Trophoblast cell (in vitro differentiated cells and primary cell): ENCODE measurements around the gene HMGN2.

Source experiments
- DNase-seq, 2 donors: peaks; one replicate each; pipeline ENCODE4 v3.0.0-alpha.2; 2016
- H2AFZ ChIP-seq: 2 replicates; pipeline ENCODE4 v1.6.1; 2013; ENCODE audit warnings: low read length, moderate library complexity, mild to moderate bottlenecking; ENCODE audit not compliant: insufficient read depth, poor library complexity
- H2AK5ac ChIP-seq: 2 replicates; pipeline ENCODE4 v1.6.1; 2013; ENCODE audit warnings: mild to moderate bottlenecking, low read length
- H2BK120ac ChIP-seq: 2 replicates; pipeline ENCODE4 v1.6.1; 2013; ENCODE audit warnings: low read length, mild to moderate bottlenecking, moderate library complexity; ENCODE audit not compliant: insufficient read depth, poor library complexity
- H2BK12ac ChIP-seq: 2 replicates; pipeline ENCODE4 v1.6.1; 2013; ENCODE audit warnings: mild to moderate bottlenecking, low read length, moderate library complexity
- H2BK5ac ChIP-seq: 2 replicates; pipeline ENCODE4 v1.6.1; 2013; ENCODE audit warnings: low read length, low read depth, moderate library complexity, mild to moderate bottlenecking; ENCODE audit not compliant: poor library complexity
- H3K14ac ChIP-seq: 2 replicates; pipeline ENCODE4 v1.6.1; 2013; ENCODE audit warnings: mild to moderate bottlenecking, low read length
- H3K18ac ChIP-seq: 2 replicates; pipeline ENCODE4 v1.6.1; 2013; ENCODE audit warnings: mild to moderate bottlenecking, low read length
- H3K23ac ChIP-seq: 2 replicates; pipeline ENCODE4 v1.6.1; 2013; ENCODE audit warnings: low read length
- H3K27ac ChIP-seq: 2 replicates; pipeline ENCODE4 v1.5.1; 2013; ENCODE audit warnings: low read depth, mild to moderate bottlenecking, inconsistent platforms, low read length, moderate library complexity
- H3K27me3 ChIP-seq: 2 replicates; pipeline ENCODE4 v1.6.1; 2013; ENCODE audit warnings: inconsistent platforms, mild to moderate bottlenecking, low read length, moderate library complexity; ENCODE audit not compliant: insufficient read depth
- H3K36me3 ChIP-seq, 2 experiments: 1 replicate in 1 of 2; 2 replicates in 1 of 2; pipeline ENCODE4 v1.6.1; 2013; ENCODE audit warnings: low read length in 2 of 2, mild to moderate bottlenecking in 2 of 2, moderate library complexity in 1 of 2; ENCODE audit not compliant: insufficient read depth in 2 of 2, control insufficient read depth in 1 of 2
- H3K4ac ChIP-seq: 2 replicates; pipeline ENCODE4 v1.6.1; 2013; ENCODE audit warnings: low read depth, mild to moderate bottlenecking, low read length, moderate library complexity
- H3K4me1 ChIP-seq, 2 experiments: 1 replicate in 1 of 2; 2 replicates in 1 of 2; pipeline ENCODE4 v1.6.1; 2013; ENCODE audit warnings: low read length in 2 of 2, mild to moderate bottlenecking in 2 of 2, moderate library complexity in 1 of 2; ENCODE audit not compliant: insufficient read depth in 2 of 2, control insufficient read depth in 1 of 2
- H3K4me2 ChIP-seq: 2 replicates; pipeline ENCODE4 v1.6.1; 2013; ENCODE audit warnings: inconsistent platforms, mild to moderate bottlenecking, low read length, moderate library complexity
- H3K4me3 ChIP-seq: 2 replicates; pipeline ENCODE4 v1.5.1; 2013; ENCODE audit warnings: mild to moderate bottlenecking, low read depth, low read length, inconsistent platforms
- H3K79me1 ChIP-seq: one replicate; pipeline ENCODE4 v1.6.1; 2013; ENCODE audit warnings: low read length
- H3K79me2 ChIP-seq: 2 replicates; pipeline ENCODE4 v1.6.1; 2013; ENCODE audit warnings: low read length, mild to moderate bottlenecking; ENCODE audit not compliant: control insufficient read depth, insufficient read depth, poor library complexity
- H3K9ac ChIP-seq: 2 replicates; pipeline ENCODE4 v1.6.1; 2013; ENCODE audit warnings: mild to moderate bottlenecking, low read length
- H3K9me3 ChIP-seq: 2 replicates; pipeline ENCODE4 v1.6.1; 2013; ENCODE audit warnings: low read depth, mild to moderate bottlenecking, control low read depth, inconsistent platforms, low read length; ENCODE audit not compliant: insufficient read depth
- H4K12ac ChIP-seq: 2 replicates; pipeline ENCODE4 v1.6.1; 2013; ENCODE audit warnings: low read depth, mild to moderate bottlenecking, low read length, moderate library complexity
- H4K8ac ChIP-seq: 2 replicates; pipeline ENCODE4 v1.6.1; 2013; ENCODE audit warnings: low read depth, mild to moderate bottlenecking, low read length, moderate library complexity
- H4K91ac ChIP-seq: one replicate; pipeline ENCODE4 v1.6.1; 2013; ENCODE audit warnings: low read depth, mild to moderate bottlenecking, low read length, moderate library complexity
- WGBS: extraction: QIAGEN DNeasy Blood & Tissue Kit; methylation state at CpG from one replicate; pipeline ENCODE4 v1.1.7; 2013; ENCODE audit warnings: missing lambda C conversion rate; ENCODE audit not compliant: insufficient read length, insufficient coverage; ENCODE audit errors: extremely low coverage; 5-methylcytosine and 5-hydroxymethylcytosine counted together

The HMGN2 gene

DNA sequence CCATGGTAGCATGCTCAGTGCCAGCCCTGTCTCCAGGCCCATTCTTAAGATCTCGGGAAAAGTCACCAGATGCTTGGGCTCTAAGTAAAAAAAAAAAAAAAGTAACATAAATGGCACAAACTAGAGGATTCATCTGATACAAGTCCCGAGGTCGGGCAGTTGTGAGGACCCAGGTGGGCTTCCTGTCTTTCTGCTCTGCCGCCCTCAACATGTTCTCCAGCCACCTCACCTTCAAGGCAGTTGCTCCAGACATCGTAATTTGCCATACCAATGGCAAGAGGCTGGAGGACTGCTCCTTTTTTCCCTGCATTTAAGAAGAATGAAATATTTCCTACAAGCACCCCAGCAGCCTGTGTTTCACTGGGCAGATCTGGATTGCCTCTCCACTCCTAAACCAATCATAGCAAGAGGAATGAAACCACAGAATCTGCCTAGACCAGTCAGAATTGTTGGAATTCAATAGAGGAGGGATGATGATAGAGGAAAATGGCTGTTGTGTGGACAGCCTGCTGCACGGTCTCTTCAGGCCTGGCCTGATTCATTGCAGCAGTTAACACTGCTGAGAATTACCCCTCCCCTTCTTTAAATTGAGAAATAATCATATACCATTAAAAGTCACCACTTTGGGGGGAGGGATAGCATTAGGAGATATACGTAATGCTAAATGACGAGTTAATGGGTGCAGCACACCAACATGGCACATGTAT, 5.4 kb downstream of the HMGN2 start:
- Histone ChIP-seq H4K91ac (no peak overlapping the region), H3K9me3 (no peaks in the 10 kb centered on the region), H3K27ac (no peak overlapping the region), H3K4me3 (no peak overlapping the region), H3K18ac (no peak overlapping the region), H3K14ac (no peak overlapping the region), H3K79me2 (peaks cover 2% of the 10 kb centered on the region), H2BK12ac (no peak overlapping the region), H4K8ac (no peak overlapping the region), H3K27me3 (no peaks in the 10 kb centered on the region), H3K79me1 (peaks cover under 1% of the 10 kb centered on the region), H3K9ac (no peak overlapping the region), H2BK120ac (no peak overlapping the region), H4K12ac (no peak overlapping the region), H2AFZ (no peak overlapping the region), H3K4me2 (no peak overlapping the region), H3K4ac (no peak overlapping the region), H3K23ac (no peak overlapping the region), H2AK5ac (no peak overlapping the region), H3K36me3 (peaks cover 8 to 28% of the 10 kb centered on the region in 2 experiments), H3K4me1 (peaks cover 0 to 4% of the 10 kb centered on the region in 2 experiments), H2BK5ac (no peak overlapping the region)
- no peak for DNase-seq
- WGBS = no CpG with 5 or more reads among the region's 8 CpGs

DNA sequence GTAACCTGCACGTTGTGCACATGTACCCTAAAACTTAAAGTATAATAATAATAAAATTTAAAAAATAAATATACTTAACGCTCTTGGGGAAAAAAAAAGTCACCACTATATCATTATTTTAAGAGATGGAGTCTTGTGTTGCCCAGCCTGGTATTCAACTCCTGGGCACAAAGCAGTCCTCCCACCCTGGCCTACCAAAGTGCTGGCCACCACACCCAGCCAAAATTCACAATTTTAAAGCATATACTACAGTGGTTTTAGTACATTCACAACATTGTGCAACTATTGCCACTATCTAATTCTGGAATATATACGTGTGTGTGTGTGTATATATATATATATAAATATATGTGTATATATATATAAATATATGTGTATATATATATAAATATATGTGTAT, 5.9 kb downstream of the HMGN2 start:
- no peak overlapping the region for H3K18ac ChIP-seq
- no peak overlapping the region for H4K91ac ChIP-seq
- H3K79me1 ChIP-seq = no peaks in the 10 kb centered on the region
- no peak overlapping the region for H3K27ac ChIP-seq
- H3K4me2 ChIP-seq = no peak overlapping the region
- H2BK5ac ChIP-seq = no peak overlapping the region
- H3K27me3 ChIP-seq = no peaks in the 10 kb centered on the region
- no peak overlapping the region for H3K9ac ChIP-seq
- no peak overlapping the region for H2BK12ac ChIP-seq
- H4K12ac ChIP-seq = no peak overlapping the region
- H3K36me3 ChIP-seq = peaks cover 8 to 28% of the 10 kb centered on the region in 2 experiments
- no CpG with 5 or more reads among the region's 3 CpGs for WGBS
- H4K8ac ChIP-seq = no peak overlapping the region
- no peak overlapping the region for H2AFZ ChIP-seq
- H3K14ac ChIP-seq = no peak overlapping the region
- H3K4me3 ChIP-seq = no peak overlapping the region
- no peak overlapping the region for H2AK5ac ChIP-seq
- H3K9me3 ChIP-seq = no peaks in the 10 kb centered on the region
- H3K79me2 ChIP-seq = peaks cover under 1% of the 10 kb centered on the region
- DNase-seq = no peak
- H3K23ac ChIP-seq = no peak overlapping the region
- no peak overlapping the region for H2BK120ac ChIP-seq
- no peak overlapping the region for H3K4ac ChIP-seq
- H3K4me1 ChIP-seq = peaks cover 0 to 4% of the 10 kb centered on the region in 2 experiments

GRCh38 chr1:26478988-26479387, 6.7 kb downstream of the HMGN2 start:
- Histone ChIP-seq H2BK5ac (no peak overlapping the region), H3K4me2 (no peak overlapping the region), H2BK120ac (no peak overlapping the region), H3K14ac (no peak overlapping the region), H4K8ac (no peak overlapping the region), H3K4me3 (no peak overlapping the region), H3K23ac (no peak overlapping the region), H2AK5ac (no peak overlapping the region), H3K18ac (no peak overlapping the region), H3K79me1 (no peaks in the 10 kb centered on the region), H2BK12ac (no peak overlapping the region), H3K36me3 (peaks cover 8 to 21% of the 10 kb centered on the region in 2 experiments), H3K27me3 (no peaks in the 10 kb centered on the region), H3K4me1 (peaks cover 4 to 8% of the 10 kb centered on the region in 2 experiments), H3K9me3 (no peaks in the 10 kb centered on the region), H3K79me2 (no peaks in the 10 kb centered on the region), H2AFZ (no peak overlapping the region), H3K4ac (no peak overlapping the region), H3K9ac (no peak overlapping the region), H4K12ac (no peak overlapping the region), H3K27ac (no peak overlapping the region), H4K91ac (no peak overlapping the region)
- WGBS = no CpG with 5 or more reads among the region's 6 CpGs
- DNase-seq = no peak

DNA sequence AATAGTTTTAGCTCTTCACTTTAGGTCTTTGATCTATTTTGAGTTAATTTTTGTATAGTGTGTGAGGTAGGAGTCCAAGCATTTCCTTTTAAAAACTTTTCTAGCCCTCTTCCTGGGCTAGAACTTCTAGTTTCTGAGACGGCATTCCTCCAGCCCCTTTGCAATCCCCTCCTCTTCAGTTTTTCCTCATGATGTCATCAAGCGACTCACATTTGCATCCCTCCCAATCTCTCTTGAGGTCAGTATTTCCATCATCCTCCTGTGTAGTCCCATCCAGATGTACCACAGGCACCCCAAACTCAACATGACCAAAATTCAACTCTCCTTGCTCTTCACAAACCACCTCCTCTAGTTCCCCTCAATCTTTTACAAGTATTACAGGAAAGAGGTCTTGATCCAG, 10.7 kb downstream of the HMGN2 start:
- no peak overlapping the region for H4K8ac ChIP-seq
- no peak overlapping the region for H3K9ac ChIP-seq
- H3K79me1 ChIP-seq = peaks cover 4% of the 10 kb centered on the region
- H2AFZ ChIP-seq = no peak overlapping the region
- no peak overlapping the region for H4K12ac ChIP-seq
- H4K91ac ChIP-seq = no peak overlapping the region
- no peaks in the 10 kb centered on the region for H3K79me2 ChIP-seq
- H3K18ac ChIP-seq = no peak overlapping the region
- no peak overlapping the region for H3K4ac ChIP-seq
- H3K23ac ChIP-seq = no peak overlapping the region
- no peak overlapping the region for H3K4me2 ChIP-seq
- H3K4me3 ChIP-seq = no peak overlapping the region
- H3K9me3 ChIP-seq = no peaks in the 10 kb centered on the region
- WGBS = no CpG with 5 or more reads among the region's 2 CpGs
- no peak overlapping the region for H2BK120ac ChIP-seq
- peak in 1 of 2 donors; percentile 78 for DNase-seq
- H2BK5ac ChIP-seq = no peak overlapping the region
- no peak overlapping the region for H3K14ac ChIP-seq
- no peaks in the 10 kb centered on the region for H3K27me3 ChIP-seq
- H3K27ac ChIP-seq = peak overlapping the region; percentile 76
- no peak overlapping the region for H2AK5ac ChIP-seq
- no peak overlapping the region for H2BK12ac ChIP-seq
- H3K36me3 ChIP-seq = peaks cover 4 to 5% of the 10 kb centered on the region in 2 experiments
- H3K4me1 ChIP-seq = peaks cover 4 to 8% of the 10 kb centered on the region in 2 experiments
